Hepatocyte (in vitro differentiated cells): Measurements from ENCODE around the gene BLTP3B.

ENCODE experiments used
- CTCF ChIP-seq: fragments of 200-600 bp; sonication (generic); IDR thresholded peaks from 2 replicates; pipeline ENCODE4 v1.5.1; 2016; ENCODE audit warnings: antibody characterized with exemption, mild to moderate bottlenecking; ENCODE audit not compliant: poor library complexity
- EZH2 ChIP-seq: fragments of 200-600 bp; sonication (generic); IDR thresholded peaks from 2 replicates; pipeline ENCODE4 v1.6.1; 2016; ENCODE audit warnings: antibody characterized with exemption, mild to moderate bottlenecking, borderline replicate concordance
- EZH2phosphoT487 ChIP-seq: fragments of 200-600 bp; sonication (generic); IDR thresholded peaks from one replicate; pipeline ENCODE4 v1.6.1; 2018; ENCODE audit warnings: antibody characterized with exemption, mild to moderate bottlenecking, low read depth, moderate library complexity; ENCODE audit not compliant: unreplicated experiment, severe bottlenecking

GRCh38 chr12:100128512-100128908, 14.2 kb downstream of the BLTP3B start:
- TF ChIP-seq CTCF (peak; percentile 33), EZH2phosphoT487 (no peak), EZH2 (no peak)
